Testis (tissue), 3 donors: ENCODE measurements around the gene SERPINB3. TPM values are rescaled to one million over a fixed set of nuclear protein-coding genes. Genes with fewer than 3 reads are reported as not detected.

Experiments used
- DNase-seq: peaks from one replicate; pipeline ENCODE4 v3.0.0-alpha.2; 2019
- H3K27ac ChIP-seq, 2 donors: fragments of 200-600 bp; sonication (generic); one replicate each; pipeline ENCODE4 v1.5.1; 2019
- H3K27me3 ChIP-seq: fragments of 200-600 bp; sonication (generic); one replicate; pipeline ENCODE4 v1.5.1; 2019
- H3K36me3 ChIP-seq: fragments of 200-600 bp; sonication (generic); one replicate; pipeline ENCODE4 v1.5.1; 2017; ENCODE audit warnings: low read depth; ENCODE audit errors: missing control alignments
- H3K4me1 ChIP-seq: fragments of 200-600 bp; sonication (generic); one replicate; pipeline ENCODE4 v1.5.1; 2019
- H3K4me3 ChIP-seq, 2 donors: fragments of 200-600 bp; sonication (generic); one replicate each; pipeline ENCODE4 v1.5.1; 2017 to 2019
- H3K9me3 ChIP-seq: fragments of 200-600 bp; sonication (generic); one replicate; pipeline ENCODE4 v1.5.1; 2017
- CTCF ChIP-seq, 3 experiments: fragments of 450-650 bp in 2 of 3; fragments of 200-600 bp in 1 of 3; sonication (generic) in 1 of 3; IDR thresholded peaks; one replicate each; pipeline ENCODE4 v1.5.1; 2016 to 2019; ENCODE audit warnings: antibody characterized with exemption in 3 of 3, mild to moderate bottlenecking in 2 of 3, moderate library complexity in 1 of 3
- POLR2A ChIP-seq: fragments of 450-650 bp; IDR thresholded peaks from one replicate; pipeline ENCODE4 v1.6.1; 2017; ENCODE audit warnings: antibody characterized with exemption, mild to moderate bottlenecking, moderate library complexity
- WGBS, 2 donors: methylation state at CpG; one replicate each; pipeline ENCODE4 v1.1.5; 2018; 5-methylcytosine and 5-hydroxymethylcytosine counted together
- intact Hi-C: fragments of 100-400 bp; cut with DNase I; formaldehyde crosslinking; loops from one replicate; pipeline ENCODE4 v1.15.1; 2023; ENCODE audit warnings: low total_unique reads
- polyA plus RNA-seq: library from polyadenylated mRNA; stranded (reverse); fragments of 350-450 nt; fragmentation: Illumina TruSeq; extraction: RNeasy Lipid Tissue Mini Kit (QIAGEN cat#74804); gene quantifications from one replicate; pipeline ENCODE4 v1.2.3, GENCODE V29; 2014; ENCODE audit warnings: low read depth, low replicate concordance; ENCODE audit not compliant: insufficient read depth
- total RNA-seq, 2 donors: library from RNA; depleted of rRNA; stranded (reverse); fragments of >200 nt; gene quantifications; one replicate each; pipeline ENCODE4 v1.2.3, GENCODE V29; 2016

The SERPINB3 gene
- total and polyA plus RNA-seq, 3 donors from 2014 or later = 0.74 to 2.4 (median 1.1) TPM

DNA sequence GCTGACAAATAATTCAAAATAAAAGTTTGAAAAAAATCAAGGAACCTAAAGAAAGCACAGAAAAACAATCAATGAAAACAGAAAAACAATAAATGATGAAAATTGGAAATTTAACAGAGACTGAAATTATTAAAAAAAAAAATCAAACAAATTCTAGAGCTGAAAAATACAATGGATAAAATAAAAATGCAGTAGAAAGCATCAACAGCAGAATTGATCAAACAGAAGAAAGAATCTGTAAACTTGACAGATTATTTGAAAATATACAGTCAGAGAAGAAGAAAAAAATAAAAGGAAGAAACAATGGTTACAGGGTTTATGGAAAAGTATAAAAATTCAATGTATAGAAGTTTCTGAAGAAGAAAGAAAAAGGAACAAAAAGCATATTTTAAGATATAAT, 33.9 kb downstream of the SERPINB3 start:
- Histone ChIP-seq H3K4me1 (no peaks in the 10 kb centered on the region), H3K27me3 (no peaks in the 10 kb centered on the region), H3K4me3 (no peak overlapping the region), H3K27ac (no peak overlapping the region), H3K9me3 (no peaks in the 10 kb centered on the region), H3K36me3 (no peaks in the 10 kb centered on the region)
- no peak for TF ChIP-seq CTCF (IDR thresholded peaks at IDR 0.05)
- no peak for TF ChIP-seq POLR2A
- no peak for DNase-seq
- intact Hi-C loops = no loop called here

- Histone ChIP-seq H3K36me3 (no peaks in the 10 kb centered on the region), H3K9me3 (no peaks in the 10 kb centered on the region), H3K4me1 (no peaks in the 10 kb centered on the region), H3K4me3 (no peak overlapping the region), H3K27ac (no peak overlapping the region), H3K27me3 (no peaks in the 10 kb centered on the region)
- no peak for DNase-seq
- no peak for TF ChIP-seq POLR2A
- TF ChIP-seq CTCF (IDR thresholded peaks at IDR 0.05) = no peak
- intact Hi-C loops = no loop called here
- 85 to 91% methylated on average over 3 to 4 of the region's 4 CpGs for WGBS, 2 donors
Observed at GRCh38 chr18:63626431-63626830, 35.3 kb downstream of the SERPINB3 start.

DNA sequence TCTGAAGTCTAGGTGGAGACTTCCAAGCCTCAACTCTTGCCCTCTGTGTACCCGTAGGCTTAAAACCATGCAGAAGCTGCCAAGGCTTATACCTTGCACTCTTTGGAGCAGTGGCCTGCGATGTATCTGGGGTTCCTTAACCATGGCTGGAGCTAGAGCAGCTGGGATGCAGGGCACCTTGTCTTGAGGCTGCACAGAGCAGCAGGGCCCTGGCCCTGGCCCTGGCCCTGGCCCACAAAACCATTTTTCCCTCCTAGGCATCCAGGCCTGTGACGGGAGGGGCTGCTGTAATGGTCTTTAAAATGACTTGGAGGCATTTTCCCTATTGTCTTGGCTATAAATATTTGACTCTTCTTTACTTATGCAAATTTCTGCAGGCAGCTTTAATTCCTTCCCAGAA, 36.8 kb downstream of the SERPINB3 start:
- Histone ChIP-seq H3K9me3 (no peaks in the 10 kb centered on the region), H3K27me3 (no peaks in the 10 kb centered on the region), H3K36me3 (no peaks in the 10 kb centered on the region), H3K4me3 (no peak overlapping the region), H3K27ac (no peak overlapping the region), H3K4me1 (no peaks in the 10 kb centered on the region)
- intact Hi-C loops = no loop called here
- DNase-seq = no peak
- WGBS, 2 donors = 92 to 95% methylated on average over 3 of the region's 3 CpGs
- TF ChIP-seq CTCF (IDR thresholded peaks at IDR 0.05) (no peak), POLR2A (no peak)

DNA sequence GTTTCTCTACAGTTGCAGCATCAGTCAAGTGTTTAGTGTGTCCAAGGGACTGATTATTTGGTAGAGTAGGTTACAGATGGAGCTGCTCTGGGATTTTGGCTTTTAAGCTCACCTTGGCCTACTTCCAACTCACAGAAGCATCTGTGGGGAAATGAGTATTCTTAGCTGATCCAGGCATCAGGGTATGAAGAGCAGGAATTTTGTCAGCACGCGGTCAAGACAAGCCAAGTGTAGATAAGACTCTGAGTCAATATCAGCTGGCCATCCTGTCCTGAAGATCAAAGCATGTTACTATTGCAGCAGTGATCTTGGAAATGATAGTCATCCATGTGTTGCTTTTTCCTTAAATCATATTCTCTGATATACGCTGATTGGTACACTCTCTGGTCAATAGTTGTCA, 42.0 kb downstream of the SERPINB3 start:
- Histone ChIP-seq H3K9me3 (no peaks in the 10 kb centered on the region), H3K27ac (no peak overlapping the region), H3K36me3 (no peaks in the 10 kb centered on the region), H3K4me1 (no peaks in the 10 kb centered on the region), H3K27me3 (no peaks in the 10 kb centered on the region), H3K4me3 (no peak overlapping the region)
- no peak for DNase-seq
- TF ChIP-seq POLR2A (no peak), CTCF (IDR thresholded peaks at IDR 0.05) (no peak)
- 74 to 79% methylated on average over 3 of the region's 3 CpGs for WGBS, 2 donors
- intact Hi-C loops = no loop called here

- WGBS, 2 donors = 82 to 86% methylated on average over 2 of the region's 2 CpGs
- no peaks in the 10 kb centered on the region for H3K9me3 ChIP-seq
- intact Hi-C loops = no loop called here
- no peak for TF ChIP-seq CTCF (IDR thresholded peaks at IDR 0.05)
- no peak for TF ChIP-seq POLR2A
- H3K4me3 ChIP-seq = no peak overlapping the region
- no peak for DNase-seq
- no peak overlapping the region for H3K27ac ChIP-seq
- H3K27me3 ChIP-seq = no peaks in the 10 kb centered on the region
- H3K36me3 ChIP-seq = no peaks in the 10 kb centered on the region
- no peaks in the 10 kb centered on the region for H3K4me1 ChIP-seq
Observed at GRCh38 chr18:63617915-63618234, 43.8 kb downstream of the SERPINB3 start.
